Kidney (tissue), 14 donors: ENCODE data around the gene ZNF775. TPM values are rescaled to one million over a fixed set of nuclear protein-coding genes. Genes with fewer than 3 reads are reported as not detected.
A peak's percentile ranks its signal among the peaks of the same experiment; 100 is the strongest.
"Not testable (repeated sequence)": the region's sequence is repeated elsewhere in the genome, so short reads cannot be mapped to it uniquely, and the experiment has no call there.

Experiments used
- DNase-seq, 5 donors: peaks; one replicate each; pipeline ENCODE4 v3.0.0-alpha.2; 2013 to 2020
- FAIRE-seq: peaks from 2 replicates; lab custom pipeline; 2012; peaks lifted over from hg19 to GRCh38; lab: Jason Lieb, UNC
- H3K27ac ChIP-seq, 2 donors: one replicate each; pipeline ENCODE4 v1.7.0; 2013; ENCODE audit warnings: low read depth in 2 of 2, low read length in 2 of 2, inconsistent platforms in 1 of 2
- H3K27me3 ChIP-seq: one replicate; pipeline ENCODE4 v1.7.1; 2013; ENCODE audit warnings: low read length, inconsistent platforms; ENCODE audit not compliant: control insufficient read depth, insufficient read depth
- H3K36me3 ChIP-seq, 3 donors: one replicate each; pipeline versions ENCODE4 v1.7.0 to v1.7.1; 2013; ENCODE audit warnings: low read length in 3 of 3, control low read depth in 1 of 3, inconsistent platforms in 1 of 3; ENCODE audit not compliant: insufficient read depth in 3 of 3, control insufficient read depth in 2 of 3
- H3K4me1 ChIP-seq, 3 donors: one replicate each; pipeline versions ENCODE4 v1.7.0 to v1.7.1; 2013; ENCODE audit warnings: low read length in 3 of 3, inconsistent platforms in 1 of 3, low read depth in 1 of 3; ENCODE audit not compliant: control insufficient read depth in 2 of 3, insufficient read depth in 2 of 3
- H3K4me3 ChIP-seq, 3 donors: one replicate each; pipeline versions ENCODE4 v1.7.0 to v1.8.1; 2013; ENCODE audit warnings: low read length in 3 of 3, control low read depth in 1 of 3, inconsistent platforms in 1 of 3
- H3K9ac ChIP-seq, 3 donors: one replicate each; pipeline versions ENCODE4 v1.7.0 to v1.7.1; 2013; ENCODE audit warnings: low read length in 3 of 3, control low read depth in 1 of 3, inconsistent platforms in 1 of 3
- H3K9me3 ChIP-seq, 3 donors: one replicate each; pipeline versions ENCODE4 v1.7.0 to v1.7.1; 2013; ENCODE audit warnings: low read length in 3 of 3, control low read depth in 1 of 3, inconsistent platforms in 1 of 3; ENCODE audit not compliant: control insufficient read depth in 2 of 3, insufficient read depth in 1 of 3
- CTCF ChIP-seq: IDR thresholded peaks from 3 replicates; pipeline ENCODE4 v1.5.1; 2012; ENCODE audit warnings: mild to moderate bottlenecking, moderate library complexity, borderline replicate concordance; ENCODE audit not compliant: insufficient read depth; ENCODE audit errors: extremely low read depth
- intact Hi-C: fragments of 100-400 bp; cut with DNase I; formaldehyde crosslinking; loops from one replicate; pipeline ENCODE4 v1.11.1; 2022
- polyA plus RNA-seq: library from polyadenylated mRNA; stranded (reverse); fragments of 350-450 nt; fragmentation: Illumina TruSeq; extraction: RNeasy Lipid Tissue Mini Kit (QIAGEN cat#74804); gene quantifications from one replicate; pipeline ENCODE4 v1.2.3, GENCODE V29; 2014; ENCODE audit warnings: low read depth, low replicate concordance; ENCODE audit not compliant: insufficient read depth
- total RNA-seq: library from RNA; stranded (reverse); fragmentation: NEBNext Ultra II Directional; extraction: Animal tissue kit (Norgen Biotek cat#: 25700); gene quantifications from one replicate; pipeline ENCODE4 v1.2.1, GENCODE V29; 2021
- donor health status: control.
- donor health status: control.
- donor health status: control.
- donor health status: control.
- donor health status: control.
- donor health status: DM: yes; HTN: yes; CAD: no.
- donor health status: Normal renal cell carcinoma (clear cell type).

The ZNF775 gene
- total and polyA plus RNA-seq, 2 donors from 2014 or later, result 3.7 to 5.2 TPM

GRCh38 chr7:150383710-150384397 is 4.7 kb downstream of the ZNF775 start:
- intact Hi-C loops, result no loop called here
- Histone ChIP-seq H3K9me3 (no peaks in the 10 kb centered on the region), H3K27me3 (no peaks in the 10 kb centered on the region), H3K4me3 (no peak overlapping the region), H3K36me3 (peaks cover 0 to 2% (median 0%) of the 10 kb centered on the region in 3 donors), H3K27ac (no peak overlapping the region), H3K9ac (peak overlapping the region in 1 of 3 donors; percentile 24), H3K4me1 (peaks cover 0 to 14% (median 9%) of the 10 kb centered on the region in 3 donors)
- FAIRE-seq (no peak), DNase-seq (peak; percentile 65 to 97 (median 93))
- TF ChIP-seq CTCF, result no peak

- FAIRE-seq (no peak), DNase-seq (peak in 1 of 5 donors; percentile 34)
- TF ChIP-seq CTCF, result no peak
- no peaks in the 10 kb centered on the region for H3K9me3 ChIP-seq
- H3K4me3 ChIP-seq, result no peak overlapping the region
- no peak overlapping the region for H3K27ac ChIP-seq
- no peak overlapping the region for H3K9ac ChIP-seq
- peaks cover 0 to 2% (median 0%) of the 10 kb centered on the region in 3 donors for H3K36me3 ChIP-seq
- intact Hi-C loops, result no loop called here
- H3K27me3 ChIP-seq, result no peaks in the 10 kb centered on the region
- peaks cover 0 to 14% (median 9%) of the 10 kb centered on the region in 3 donors for H3K4me1 ChIP-seq
Measured at GRCh38 chr7:150384406-150385301, 5.5 kb downstream of the ZNF775 start.

- intact Hi-C loops, result no loop called here
- H3K4me1 ChIP-seq, result peaks cover 0 to 10% (median 4%) of the 10 kb centered on the region in 3 donors
- no peaks in the 10 kb centered on the region for H3K9me3 ChIP-seq
- H3K9ac ChIP-seq, result no peak overlapping the region
- DNase-seq (peak in 1 of 5 donors; percentile 28), FAIRE-seq (no peak)
- no peak overlapping the region for H3K4me3 ChIP-seq
- no peak for TF ChIP-seq CTCF
- H3K36me3 ChIP-seq, result peaks cover 0 to 2% (median 0%) of the 10 kb centered on the region in 3 donors
- no peaks in the 10 kb centered on the region for H3K27me3 ChIP-seq
- H3K27ac ChIP-seq, result no peak overlapping the region
Measured at GRCh38 chr7:150385302-150385723, 6.2 kb downstream of the ZNF775 start.

DNA sequence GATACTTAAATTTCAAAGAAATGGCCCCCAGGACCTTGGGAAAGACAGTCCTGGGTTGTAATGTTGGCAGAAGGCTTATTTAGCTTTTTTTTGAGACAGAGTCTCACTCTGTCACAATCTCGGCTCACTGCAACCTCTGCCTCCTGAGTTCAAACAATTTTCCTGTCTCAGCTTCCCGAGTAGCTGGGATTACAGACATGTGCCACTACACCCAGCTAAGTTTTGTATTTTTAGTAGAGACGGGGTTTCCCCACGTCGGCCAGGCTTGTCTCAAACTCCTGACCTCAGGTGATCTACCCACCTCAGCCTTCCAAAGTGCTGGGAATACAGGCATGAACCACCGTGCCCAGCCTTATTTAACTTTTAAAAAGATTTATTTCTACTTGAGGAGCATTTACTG is 6.8 kb downstream of the ZNF775 start:
- H3K27ac ChIP-seq, H3K9ac ChIP-seq, H3K9me3 ChIP-seq, H3K4me3 ChIP-seq, H3K36me3 ChIP-seq, FAIRE-seq, H3K4me1 ChIP-seq, DNase-seq, H3K27me3 ChIP-seq, intact Hi-C loops: not testable (repeated sequence)
